GM18870 (cell line): ENCODE results near the gene RNASE7.
"Not testable (repeated sequence)": the region's sequence is repeated elsewhere in the genome, so short reads cannot be mapped to it uniquely, and the experiment has no call there.

Experiments
- ATAC-seq: cut with Tn5 transposase; IDR thresholded peaks from one replicate; pipeline ENCODE4 v1.9.1; 2021; ENCODE audit warnings: moderate library complexity; ENCODE audit not compliant: unreplicated experiment

RNASE7 gene

GRCh38 chr14:21041676-21042433, at the start of gene RNASE7:
TSS of gene RNASE7 (plus strand) at chr14:21042362. CDS start at chr14:21042993, 631 bp downstream.
- no peak for ATAC-seq

GRCh38 chr14:20996521-20996920, 45.6 kb upstream of the RNASE7 start:
- no peak for ATAC-seq

GRCh38 chr14:20997115-20997514, 45.0 kb upstream of the RNASE7 start:
- ATAC-seq, result no peak

GRCh38 chr14:20997564-20997963, 44.6 kb upstream of the RNASE7 start:
- no peak for ATAC-seq

- ATAC-seq, result no peak
These were observed 44.0 kb upstream of the RNASE7 start for GRCh38 chr14:20998139-20998538.

GRCh38 chr14:20998674-20999366, 43.3 kb upstream of the RNASE7 start, which contains the start of gene SLC39A2:
TSS of gene SLC39A2 (plus strand) at chr14:20999293. CDS start at chr14:20999447, 154 bp downstream.
- ATAC-seq, result no peak

- no peak for ATAC-seq
These were observed 42.6 kb upstream of the RNASE7 start for GRCh38 chr14:20999591-20999990.

- no peak for ATAC-seq
These were observed 40.9 kb upstream of the RNASE7 start for GRCh38 chr14:21001218-21001617.

- ATAC-seq, result no peak
These were observed 38.3 kb upstream of the RNASE7 start for GRCh38 chr14:21003788-21004346.

GRCh38 chr14:21009721-21010120, 32.4 kb upstream of the RNASE7 start:
- not testable (repeated sequence) for ATAC-seq

- ATAC-seq, result no peak
These were observed 31.0 kb upstream of the RNASE7 start for GRCh38 chr14:21011136-21011535.

- ATAC-seq, result no peak
These were observed 27.4 kb upstream of the RNASE7 start for GRCh38 chr14:21014761-21015190.

- ATAC-seq, result no peak
These were observed 26.9 kb upstream of the RNASE7 start for GRCh38 chr14:21015312-21015711.

- no peak for ATAC-seq
These were observed 25.6 kb upstream of the RNASE7 start for GRCh38 chr14:21016413-21017190.

GRCh38 chr14:21017528-21018245, 24.5 kb upstream of the RNASE7 start:
- no peak for ATAC-seq

GRCh38 chr14:21018286-21018685, 23.9 kb upstream of the RNASE7 start:
- ATAC-seq, result no peak

- ATAC-seq, result no peak
These were observed 23.4 kb upstream of the RNASE7 start for GRCh38 chr14:21018781-21019180.

GRCh38 chr14:21019366-21019765, 22.8 kb upstream of the RNASE7 start:
- ATAC-seq, result no peak

- ATAC-seq, result no peak
These were observed 21.1 kb upstream of the RNASE7 start for GRCh38 chr14:21020977-21021545.

- no peak for ATAC-seq
These were observed 19.5 kb upstream of the RNASE7 start for GRCh38 chr14:21022686-21023085.
